ENCODE measurements around the gene PCMT1.
A peak's percentile ranks its signal among the peaks of the same experiment; 100 is the strongest.
"Not testable (repeated sequence)": the region's sequence is repeated elsewhere in the genome, so short reads cannot be mapped to it uniquely, and the experiment has no call there.

Gene PCMT1

DNA sequence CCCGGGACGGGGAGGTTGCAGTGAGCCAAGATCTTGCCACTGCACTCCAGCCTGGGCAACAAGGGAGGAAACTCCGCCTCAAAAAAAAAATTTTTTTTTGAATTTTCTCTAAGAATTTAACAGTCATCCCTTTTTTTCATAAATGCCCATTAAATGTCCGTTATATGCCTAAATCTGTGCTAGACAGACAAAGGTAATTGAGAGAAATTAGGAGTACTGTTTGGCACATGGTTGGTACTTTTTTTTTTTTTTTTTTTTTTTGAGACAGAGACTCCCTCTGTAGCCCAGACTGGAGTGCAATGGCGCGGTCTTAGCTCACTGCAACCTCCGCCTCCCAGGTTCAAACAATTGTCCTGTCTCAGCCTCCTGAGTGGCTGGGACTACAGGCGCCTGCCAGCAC, 1.7 kb downstream of the PCMT1 start:
- Histone ChIP-seq H3K9ac (ENCODE audit: low read depth, low read length) (no peak overlapping the region), H3K9me3 (ENCODE audit: insufficient read depth, low read depth, low read length) (no peaks in the 10 kb centered on the region), H3K27me3 (ENCODE audit: insufficient read depth, low read length) (no peaks in the 10 kb centered on the region), H3K27ac (ENCODE audit: low read depth, low read length) (no peak overlapping the region), H3K4me1 (ENCODE audit: insufficient read depth, low read length) (no peaks in the 10 kb centered on the region; the same call in 1 of the 2 replicates), H3K36me3 (ENCODE audit: insufficient read depth, low read length) (no peaks in the 10 kb centered on the region), H3K4me3 (ENCODE audit: low read length) (peak overlapping the region; percentile 99)
- WGBS, result 91% methylated on average over 8 of the region's 8 CpGs

DNA sequence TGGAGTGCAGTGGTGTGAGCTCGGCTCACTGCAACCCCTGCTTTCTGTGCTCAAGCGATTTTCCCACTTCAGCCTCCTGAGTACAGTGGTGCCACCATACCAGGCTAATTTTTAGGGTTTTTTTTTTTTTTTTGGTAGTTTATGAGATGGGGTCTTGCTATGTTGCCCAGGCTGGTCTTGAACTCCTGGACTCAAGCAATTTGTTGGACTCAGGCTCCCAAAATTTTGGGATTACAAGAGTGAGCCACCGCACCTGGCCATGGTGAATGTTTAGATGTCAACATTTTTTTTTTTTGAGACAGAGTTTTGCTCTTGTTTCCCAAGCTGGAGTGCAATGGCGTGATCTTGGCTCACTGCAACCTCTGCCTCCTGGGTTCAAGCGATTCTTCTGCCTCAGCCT, 2.4 kb downstream of the PCMT1 start:
- 95% methylated on average over 5 of the region's 5 CpGs for WGBS
- H3K27ac ChIP-seq (ENCODE audit: low read depth, low read length); H3K36me3 ChIP-seq (ENCODE audit: insufficient read depth, low read length); H3K9ac ChIP-seq (ENCODE audit: low read depth, low read length); H3K4me3 ChIP-seq (ENCODE audit: low read length); H3K4me1 ChIP-seq (ENCODE audit: insufficient read depth, low read length); H3K27me3 ChIP-seq (ENCODE audit: insufficient read depth, low read length); H3K9me3 ChIP-seq (ENCODE audit: insufficient read depth, low read depth, low read length): not testable (repeated sequence)

DNA sequence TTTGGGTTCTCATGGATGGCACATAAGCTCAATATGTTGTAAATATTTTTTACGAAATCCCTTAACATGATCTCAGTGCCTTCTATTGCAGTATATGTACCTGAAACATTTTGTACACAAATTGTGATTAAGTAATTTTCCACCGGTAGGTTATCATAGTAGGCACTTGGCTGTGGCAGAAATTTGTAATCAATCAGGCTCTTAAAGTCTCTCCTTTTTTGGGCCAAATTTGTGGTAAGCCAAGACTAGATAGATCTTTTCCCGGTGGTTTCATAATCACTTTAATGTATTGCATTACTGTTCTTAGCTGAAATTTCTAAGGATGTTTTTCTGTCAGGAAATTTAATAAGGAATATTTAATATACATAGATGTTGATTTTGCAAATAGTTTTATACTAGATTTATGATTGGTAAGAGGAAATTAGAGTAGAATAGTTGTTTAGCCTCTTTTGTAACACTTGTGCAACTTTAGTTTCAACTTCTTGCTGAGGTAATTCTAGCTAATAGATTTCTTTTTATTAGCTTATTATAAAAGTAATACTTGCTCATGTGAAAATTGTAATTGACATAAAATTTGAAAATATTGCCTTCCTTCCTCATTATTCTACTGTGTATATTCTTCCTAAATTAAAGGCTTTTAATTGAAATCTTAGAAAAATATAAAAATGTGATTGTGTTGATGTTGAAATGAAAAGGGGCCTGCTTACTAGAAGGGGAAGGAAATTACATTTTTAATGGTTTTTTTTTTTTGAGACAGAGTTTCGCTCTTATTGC, 3.2 kb downstream of the PCMT1 start:
- Histone ChIP-seq H3K36me3 (ENCODE audit: insufficient read depth, low read length) (no peaks in the 10 kb centered on the region), H3K9me3 (ENCODE audit: insufficient read depth, low read depth, low read length) (no peaks in the 10 kb centered on the region), H3K4me3 (ENCODE audit: low read length) (no peak overlapping the region), H3K9ac (ENCODE audit: low read depth, low read length) (no peak overlapping the region), H3K4me1 (ENCODE audit: insufficient read depth, low read length) (no peaks in the 10 kb centered on the region), H3K27ac (ENCODE audit: low read depth, low read length) (no peak overlapping the region), H3K27me3 (ENCODE audit: insufficient read depth, low read length) (no peaks in the 10 kb centered on the region)
- WGBS, result 89% methylated on average over 3 of the region's 4 CpGs

DNA sequence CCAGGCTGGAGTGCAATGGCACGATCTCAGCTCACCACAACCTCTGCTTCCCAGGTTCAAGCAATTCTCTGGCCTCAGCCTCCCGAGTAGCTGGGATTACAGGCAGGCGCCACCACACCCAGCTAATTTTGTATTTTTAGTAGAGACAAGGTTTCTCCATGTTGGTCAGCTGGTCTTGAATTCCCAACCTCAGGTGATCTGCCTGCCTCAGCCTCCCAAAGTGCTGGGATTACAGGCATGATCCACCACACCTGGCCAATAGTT, 3.8 kb downstream of the PCMT1 start:
- H3K4me1 ChIP-seq (ENCODE audit: insufficient read depth, low read length); H3K9me3 ChIP-seq (ENCODE audit: insufficient read depth, low read depth, low read length): not testable (repeated sequence)
- WGBS, result 95% methylated on average over 3 of the region's 3 CpGs

DNA sequence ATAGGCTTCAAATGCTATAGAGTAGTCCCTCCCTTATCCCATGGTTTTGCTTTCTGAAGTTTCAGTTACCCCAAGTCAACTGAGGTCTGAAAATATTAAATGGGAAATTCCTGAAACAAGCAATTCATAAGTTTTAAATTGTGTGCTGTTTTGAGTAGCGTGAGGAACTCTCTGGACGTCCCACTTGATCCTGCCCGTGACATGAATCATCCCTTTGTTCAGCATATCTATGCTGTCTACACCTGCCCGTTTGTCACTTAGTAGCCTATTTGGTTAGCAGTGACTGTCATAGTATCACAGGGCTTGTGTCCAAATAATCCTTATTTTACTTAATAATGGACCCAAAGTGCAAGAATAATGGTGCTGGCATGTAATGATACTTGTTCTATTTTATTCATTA, 5.0 kb downstream of the PCMT1 start:
- Histone ChIP-seq H3K9ac (ENCODE audit: low read depth, low read length) (no peak overlapping the region), H3K9me3 (ENCODE audit: insufficient read depth, low read depth, low read length) (no peaks in the 10 kb centered on the region), H3K27me3 (ENCODE audit: insufficient read depth, low read length) (no peaks in the 10 kb centered on the region), H3K4me3 (ENCODE audit: low read length) (no peak overlapping the region), H3K4me1 (ENCODE audit: insufficient read depth, low read length) (no peaks in the 10 kb centered on the region), H3K27ac (ENCODE audit: low read depth, low read length) (no peak overlapping the region), H3K36me3 (ENCODE audit: insufficient read depth, low read length) (no peaks in the 10 kb centered on the region)
- WGBS, result 93% methylated on average over 4 of the region's 4 CpGs

More for the DNA sequence above, 3.8 kb downstream of the PCMT1 start:
- H3K9ac ChIP-seq (ENCODE audit: low read depth, low read length); H3K36me3 ChIP-seq (ENCODE audit: insufficient read depth, low read length); H3K27me3 ChIP-seq (ENCODE audit: insufficient read depth, low read length); H3K27ac ChIP-seq (ENCODE audit: low read depth, low read length); H3K4me3 ChIP-seq (ENCODE audit: low read length): not testable (repeated sequence)

DNA sequence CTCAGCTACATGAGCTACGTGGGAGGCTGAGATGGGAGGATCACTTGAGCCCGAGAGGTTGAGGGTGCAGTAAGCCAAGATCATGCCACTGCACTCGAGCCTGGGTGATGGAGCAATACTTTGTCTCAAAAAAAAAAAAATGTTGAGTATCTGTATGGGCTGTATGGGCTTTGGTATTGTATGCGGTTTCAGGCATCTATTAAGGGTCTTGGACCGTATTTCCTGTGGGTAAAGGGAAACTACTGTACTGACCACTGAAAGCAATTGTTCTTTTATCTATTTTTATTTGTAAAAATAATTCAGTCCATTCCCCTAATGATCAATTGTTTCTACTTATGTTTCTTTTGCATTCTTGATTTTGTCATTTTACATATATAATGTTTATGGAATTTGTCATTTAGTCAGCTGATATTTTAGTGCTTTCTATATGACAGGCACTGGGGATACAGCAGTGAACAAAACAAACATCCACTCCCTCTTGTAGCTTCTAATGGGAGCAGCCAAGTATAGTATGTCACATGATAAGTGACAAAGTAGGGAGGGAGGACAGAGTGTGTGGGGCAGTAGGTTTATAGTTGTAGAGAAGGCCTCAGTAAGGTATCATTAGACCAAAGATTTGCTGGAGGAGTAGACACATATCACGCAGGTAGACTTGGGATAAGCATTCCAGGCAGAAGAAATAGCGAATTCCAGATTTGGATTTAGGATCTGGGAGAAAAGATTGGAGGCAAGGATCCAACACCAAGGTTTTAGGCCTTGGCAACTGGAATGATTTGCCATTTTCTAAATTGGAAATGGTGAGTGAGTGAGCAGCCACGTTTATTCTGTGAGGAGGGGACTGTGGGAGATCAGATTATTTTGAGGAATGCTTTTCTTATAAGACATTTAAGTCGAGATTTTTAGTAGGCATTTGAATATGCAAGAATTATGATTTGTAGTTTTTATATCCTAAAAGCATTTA, 6.0 kb downstream of the PCMT1 start:
- no peaks in the 10 kb centered on the region for H3K27me3 ChIP-seq (ENCODE audit: insufficient read depth, low read length)
- no peak overlapping the region for H3K4me3 ChIP-seq (ENCODE audit: low read length)
- no peaks in the 10 kb centered on the region for H3K4me1 ChIP-seq (ENCODE audit: insufficient read depth, low read length)
- H3K9ac ChIP-seq (ENCODE audit: low read depth, low read length), result no peak overlapping the region
- 95% methylated on average over 9 of the region's 9 CpGs for WGBS
- H3K9me3 ChIP-seq (ENCODE audit: insufficient read depth, low read depth, low read length), result no peaks in the 10 kb centered on the region
- no peak overlapping the region for H3K27ac ChIP-seq (ENCODE audit: low read depth, low read length)
- peaks cover 5% of the 10 kb centered on the region; the same call in 1 of the 2 replicates for H3K36me3 ChIP-seq (ENCODE audit: insufficient read depth, low read length)

DNA sequence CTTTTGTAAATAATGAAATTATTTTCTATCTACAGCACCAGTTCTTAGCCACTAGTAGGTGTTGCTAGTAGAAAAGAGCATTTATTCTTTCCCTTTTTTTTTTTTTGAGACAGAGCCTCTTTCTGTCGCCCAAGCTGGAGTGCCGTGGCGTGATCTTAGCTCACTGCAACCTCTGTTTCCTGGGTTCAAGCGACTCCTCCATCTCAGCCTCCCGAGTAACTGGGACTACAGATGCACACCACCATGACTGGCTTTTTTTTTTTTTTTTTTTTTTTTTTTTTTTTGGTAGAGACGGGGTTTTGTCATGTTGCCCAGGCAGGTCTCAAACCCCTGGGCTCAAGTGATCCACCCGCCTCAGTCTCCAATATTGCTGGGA, 6.7 kb downstream of the PCMT1 start:
- H3K36me3 ChIP-seq (ENCODE audit: insufficient read depth, low read length), result peaks cover 7% of the 10 kb centered on the region; the same call in 1 of the 2 replicates

DNA sequence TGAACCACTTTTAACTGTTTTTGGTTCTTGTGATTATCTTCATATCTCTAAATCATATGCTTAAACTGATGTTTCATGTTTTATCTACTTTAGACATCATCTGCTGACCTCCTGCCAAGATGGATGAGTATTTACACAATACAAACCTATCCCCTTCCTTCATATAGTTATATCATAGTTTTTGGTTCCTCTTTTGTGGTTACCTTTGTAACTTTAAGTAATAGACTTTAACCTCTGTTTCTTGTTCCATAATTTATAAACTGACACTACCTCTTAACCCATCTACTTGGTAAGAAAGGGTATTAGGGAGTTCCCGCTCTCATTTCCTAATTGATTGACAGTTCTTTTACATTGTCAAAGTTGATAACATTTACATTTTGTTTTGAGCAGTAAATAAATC, 11.9 kb downstream of the PCMT1 start:
- no peak overlapping the region for H3K4me3 ChIP-seq (ENCODE audit: low read length)
- no peaks in the 10 kb centered on the region for H3K4me1 ChIP-seq (ENCODE audit: insufficient read depth, low read length)
- H3K9ac ChIP-seq (ENCODE audit: low read depth, low read length), result no peak overlapping the region
- no peaks in the 10 kb centered on the region for H3K27me3 ChIP-seq (ENCODE audit: insufficient read depth, low read length)
- peaks cover 19% of the 10 kb centered on the region for H3K36me3 ChIP-seq (ENCODE audit: insufficient read depth, low read length)
- no CpG with 5 or more reads among the region's 1 CpG for WGBS
- H3K27ac ChIP-seq (ENCODE audit: low read depth, low read length), result no peak overlapping the region
- H3K9me3 ChIP-seq (ENCODE audit: insufficient read depth, low read depth, low read length), result peaks cover 5% of the 10 kb centered on the region; the same call in 1 of the 2 replicates

More for the DNA sequence above, 6.7 kb downstream of the PCMT1 start:
- Histone ChIP-seq H3K9me3 (ENCODE audit: insufficient read depth, low read depth, low read length) (no peaks in the 10 kb centered on the region), H3K9ac (ENCODE audit: low read depth, low read length) (no peak overlapping the region), H3K27me3 (ENCODE audit: insufficient read depth, low read length) (no peaks in the 10 kb centered on the region), H3K4me3 (ENCODE audit: low read length) (no peak overlapping the region), H3K27ac (ENCODE audit: low read depth, low read length) (no peak overlapping the region), H3K4me1 (ENCODE audit: insufficient read depth, low read length) (no peaks in the 10 kb centered on the region)
- 96% methylated on average over 7 of the region's 7 CpGs for WGBS

DNA sequence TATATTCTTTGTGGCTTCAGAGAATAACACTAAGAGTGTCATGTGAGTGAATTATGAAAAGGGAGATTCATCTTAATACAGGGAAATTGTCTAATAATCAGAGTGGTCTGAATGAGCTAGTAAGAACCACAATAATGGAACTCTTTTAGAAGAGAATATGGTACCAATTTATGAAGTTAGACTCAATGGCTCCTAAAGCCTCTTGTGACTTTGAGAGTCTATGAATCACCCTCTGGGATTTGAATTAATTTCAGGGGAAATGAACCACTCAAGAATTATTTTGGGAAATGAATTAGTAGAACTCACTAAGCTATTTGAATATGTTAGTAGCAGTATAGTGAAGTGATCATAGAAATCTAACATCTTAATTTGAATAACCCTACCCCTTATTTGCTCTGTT, 14.3 kb downstream of the PCMT1 start:
- Histone ChIP-seq H3K9ac (ENCODE audit: low read depth, low read length) (no peak overlapping the region), H3K27ac (ENCODE audit: low read depth, low read length) (no peak overlapping the region), H3K27me3 (ENCODE audit: insufficient read depth, low read length) (no peaks in the 10 kb centered on the region), H3K4me1 (ENCODE audit: insufficient read depth, low read length) (no peaks in the 10 kb centered on the region), H3K9me3 (ENCODE audit: insufficient read depth, low read depth, low read length) (peaks cover 5% of the 10 kb centered on the region; the same call in 1 of the 2 replicates), H3K4me3 (ENCODE audit: low read length) (no peak overlapping the region), H3K36me3 (ENCODE audit: insufficient read depth, low read length) (peaks cover 28% of the 10 kb centered on the region)

DNA sequence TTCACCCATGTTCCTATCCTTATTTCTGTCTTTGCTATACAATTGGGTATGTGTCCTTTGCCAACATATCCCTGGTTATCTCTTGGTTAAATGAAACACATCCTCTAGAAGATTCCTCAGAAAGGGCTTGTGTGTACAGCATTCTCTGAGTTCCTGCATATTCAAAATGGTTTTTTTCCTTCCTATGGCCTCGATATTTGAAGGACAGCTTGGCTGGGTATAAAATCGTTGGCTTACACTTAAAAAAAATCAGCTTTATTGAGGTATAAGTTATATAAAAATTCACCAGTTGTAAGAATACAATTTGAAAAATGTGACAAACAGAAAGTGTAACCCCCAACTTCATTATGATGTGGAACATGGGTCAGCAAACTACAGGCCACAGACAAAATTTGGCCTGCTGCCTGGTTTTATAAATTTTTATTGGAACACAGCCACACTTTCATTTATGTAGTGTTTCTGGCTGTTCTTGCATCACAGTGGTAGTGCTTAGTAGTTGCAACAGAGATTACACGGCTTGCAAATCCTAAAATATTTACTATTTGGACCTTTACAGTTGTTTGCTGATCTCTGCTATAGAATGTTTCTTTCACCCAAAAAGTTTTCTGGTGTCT, 16.7 kb downstream of the PCMT1 start:
- whole genome bisulfite sequencing, result 95% methylated on average over 2 of the region's 3 CpGs
- Histone ChIP-seq H3K4me1 (ENCODE audit: insufficient read depth, low read length) (no peaks in the 10 kb centered on the region), H3K4me3 (ENCODE audit: low read length) (no peak overlapping the region), H3K27me3 (ENCODE audit: insufficient read depth, low read length) (no peaks in the 10 kb centered on the region), H3K36me3 (ENCODE audit: insufficient read depth, low read length) (peaks cover 25% of the 10 kb centered on the region), H3K9me3 (ENCODE audit: insufficient read depth, low read depth, low read length) (peaks cover 5% of the 10 kb centered on the region; the same call in 1 of the 2 replicates), H3K9ac (ENCODE audit: low read depth, low read length) (no peak overlapping the region), H3K27ac (ENCODE audit: low read depth, low read length) (no peak overlapping the region)

DNA sequence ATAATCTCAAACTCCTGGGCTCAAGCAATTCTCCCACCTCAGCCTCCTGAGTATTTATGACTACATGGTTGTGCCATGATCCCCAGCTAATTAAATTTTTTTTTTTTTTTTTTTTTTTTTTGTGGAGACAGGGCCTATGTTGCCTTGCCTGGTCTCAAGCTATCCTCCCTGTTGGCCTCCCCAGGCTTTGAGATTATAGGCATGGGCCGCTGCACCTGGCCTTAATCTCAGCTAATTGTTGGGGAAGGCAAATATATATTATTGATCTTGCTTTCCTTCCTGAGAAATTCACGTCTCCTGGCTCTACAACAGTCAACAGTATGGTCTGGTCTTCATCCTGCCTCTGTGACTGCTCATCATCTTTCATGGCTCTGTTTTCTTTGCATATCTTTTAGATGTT, 20.1 kb downstream of the PCMT1 start:
- no peak overlapping the region for H3K4me3 ChIP-seq (ENCODE audit: low read length)
- no peaks in the 10 kb centered on the region for H3K27me3 ChIP-seq (ENCODE audit: insufficient read depth, low read length)
- peaks cover 5% of the 10 kb centered on the region; the same call in 1 of the 2 replicates for H3K9me3 ChIP-seq (ENCODE audit: insufficient read depth, low read depth, low read length)
- H3K9ac ChIP-seq (ENCODE audit: low read depth, low read length), result no peak overlapping the region
- no peak overlapping the region for H3K27ac ChIP-seq (ENCODE audit: low read depth, low read length)
- peaks cover 52% of the 10 kb centered on the region for H3K36me3 ChIP-seq (ENCODE audit: insufficient read depth, low read length)
- no peaks in the 10 kb centered on the region for H3K4me1 ChIP-seq (ENCODE audit: insufficient read depth, low read length)
- WGBS, result 96% methylated on average over 2 of the region's 2 CpGs
